GM12878 (cell line): ENCODE data around the gene GABBR2. TPM values are rescaled to one million over a fixed set of nuclear protein-coding genes. Genes with fewer than 3 reads are reported as not detected.

Source experiments
- ATAC-seq: fragments of 200-7000 bp; cut with Tn5 transposase; 3 replicates; pipeline ENCODE4 v1.9.1; 2020; ENCODE audit warnings: mild to moderate bottlenecking, moderate library complexity
- BruUV-seq: library from RNA; stranded (reverse); fragments of 400-500 nt; replicated peaks from 2 replicates; lab custom pipeline; 2021; lab: Mats Ljungman, UMichigan
- CTCF ChIA-PET: fragments of 300-600 bp; sonication (Branson Sonifier 250); formaldehyde crosslinking; extraction: SDS; loops from one replicate; lab custom pipeline; 2021; ENCODE audit warnings: inconsistent platforms; lab: Yijun Ruan, JAX
- POLR2A ChIA-PET: fragments of 350-600 bp; formaldehyde crosslinking; extraction: SDS; loops from one replicate; lab custom pipeline; 2021; ENCODE audit warnings: inconsistent platforms; lab: Charles Lee
- RAD21 ChIA-PET: fragments of 300-600 bp; sonication (Branson Sonifier 250); formaldehyde crosslinking; loops from one replicate; lab custom pipeline; 2023; ENCODE audit warnings: antibody characterized with exemption; ENCODE audit not compliant: unreplicated experiment; lab: Charles Lee
- SMC1A ChIA-PET: fragments of 300-600 bp; sonication (Branson Sonifier 250); formaldehyde crosslinking; loops from one replicate; lab custom pipeline; 2023; ENCODE audit not compliant: unreplicated experiment, uncharacterized antibody; lab: Charles Lee
- DNase-seq: peaks from one replicate; pipeline ENCODE4 v3.0.0-alpha.2; 2011; ENCODE audit warnings: low read depth, low spot score
- FAIRE-seq: peaks from 3 replicates; lab custom pipeline; 2011; peaks lifted over from hg19 to GRCh38; lab: Jason Lieb, UNC
- H2AFZ ChIP-seq: 2 replicates; pipeline ENCODE4 v1.6.0; 2011; ENCODE audit warnings: low read depth, low read length, control low read depth; ENCODE audit not compliant: control insufficient read depth
- H3K27ac ChIP-seq: 2 replicates; pipeline ENCODE4 v1.5.1; 2011; ENCODE audit warnings: control low read depth; ENCODE audit not compliant: control insufficient read depth, insufficient read depth
- H3K27me3 ChIP-seq, 2 experiments: replicated peaks in 1 of 2; 2 replicates each; pipeline versions ENCODE4 v1.6.0 to v1.6.1; 2011; ENCODE audit warnings: low read length in 1 of 2; ENCODE audit not compliant: control insufficient read depth in 2 of 2, insufficient read depth in 2 of 2
- H3K36me3 ChIP-seq, 2 experiments: 2 replicates each; pipeline ENCODE4 v1.5.1; 2011; ENCODE audit warnings: low read length in 1 of 2; ENCODE audit not compliant: control insufficient read depth in 2 of 2, insufficient read depth in 2 of 2
- H3K4me1 ChIP-seq: 2 replicates; pipeline ENCODE4 v1.6.1; 2011; ENCODE audit warnings: mild to moderate bottlenecking, low read length, moderate library complexity, mixed read lengths; ENCODE audit not compliant: control insufficient read depth, insufficient read depth
- H3K4me2 ChIP-seq: 2 replicates; pipeline ENCODE4 v1.6.0; 2011; ENCODE audit warnings: control low read depth; ENCODE audit not compliant: control insufficient read depth, insufficient read depth
- H3K4me3 ChIP-seq: fragments of 200-600 bp; sonication (generic); 2 replicates; pipeline ENCODE4 v1.5.1; 2016
- H3K79me2 ChIP-seq: 2 replicates; pipeline ENCODE4 v1.6.0; 2011; ENCODE audit warnings: low read length; ENCODE audit not compliant: control insufficient read depth, insufficient read depth
- H3K9ac ChIP-seq: 2 replicates; pipeline ENCODE4 v1.8.0; 2011; ENCODE audit warnings: low read length, control low read depth, mixed read lengths; ENCODE audit not compliant: control insufficient read depth, insufficient read depth
- H3K9me3 ChIP-seq: replicated peaks from 3 replicates; pipeline ENCODE4 v1.5.1; 2011; ENCODE audit warnings: mild to moderate bottlenecking, low read length; ENCODE audit not compliant: control insufficient read depth, insufficient read depth
- H4K20me1 ChIP-seq: 2 replicates; pipeline ENCODE4 v1.6.0; 2011; ENCODE audit not compliant: control insufficient read depth, insufficient read depth
- ATF7 ChIP-seq: fragments of 450-650 bp; IDR thresholded peaks from 2 replicates; pipeline ENCODE4 v1.6.1; 2016; ENCODE audit warnings: low read depth, mild to moderate bottlenecking
- CHD2 ChIP-seq: IDR thresholded peaks from 2 replicates; pipeline ENCODE4 v1.6.1; 2011; ENCODE audit warnings: low read depth, low read length, improper control_type of control experiment, borderline replicate concordance
- GATAD2B ChIP-seq: fragments of 450-650 bp; conservative IDR thresholded peaks from 2 replicates; pipeline ENCODE4 v1.6.1; 2017; ENCODE audit warnings: low read depth, mild to moderate bottlenecking, moderate library complexity
- HCFC1 ChIP-seq: fragments of 150-350 bp; IDR thresholded peaks from 2 replicates; pipeline ENCODE4 v1.6.1; 2014; ENCODE audit warnings: low read length
- IRF4 ChIP-seq: IDR thresholded peaks from 2 replicates; pipeline ENCODE4 v1.6.1; 2011; ENCODE audit warnings: low read depth, low read length
- NFYA ChIP-seq: IDR thresholded peaks from 2 replicates; pipeline ENCODE4 v1.6.1; 2011; ENCODE audit warnings: low read depth, mild to moderate bottlenecking, low read length, improper control_type of control experiment, borderline replicate concordance
- TBL1XR1 ChIP-seq: IDR thresholded peaks from 2 replicates; pipeline ENCODE4 v1.6.1; 2012; ENCODE audit warnings: low read depth, low read length, improper control_type of control experiment
- ZBED1 ChIP-seq: IDR thresholded peaks from 2 replicates; pipeline ENCODE4 v1.6.1; 2016; ENCODE audit warnings: borderline replicate concordance
- WGBS: methylation state at CpG from one replicate; pipeline ENCODE4 v1.1.6; 2016; ENCODE audit warnings: low lambda C conversion rate; ENCODE audit not compliant: insufficient replicate concordance, insufficient coverage; ENCODE audit errors: missing lambda C conversion rate; 5-methylcytosine and 5-hydroxymethylcytosine counted together
- in situ Hi-C: fragments of 300-500 bp; cut with MboI; formaldehyde crosslinking; loops from 9 replicates; pipeline ENCODE4 v1.14.3; 2018; ENCODE audit warnings: mixed read lengths
- intact Hi-C: fragments of 100-400 bp; cut with micrococcal nuclease; formaldehyde crosslinking; loops from one replicate; pipeline ENCODE4 v1.14.2; 2022; ENCODE audit not compliant: unreplicated experiment
- polyA plus RNA-seq, 11 experiments: library from polyadenylated mRNA; depleted of rRNA in 4 of 11; unstranded in 6 of 11; stranded (reverse) in 5 of 11; fragments of >200 nt; fragmentation: Nextera tagmentation in 4 of 11; fragmentation: Illumina TruSeq in 1 of 11; extraction: Ambion mirVana in 4 of 11; extraction: Trizol in 1 of 11; gene quantifications; 1 replicate in 1 of 11; 2 replicates in 10 of 11; pipeline versions ENCODE4 v1.2.1 to v1.2.3, GENCODE V29; 2011 to 2016; ENCODE audit warnings: inconsistent platforms in 2 of 11, missing spikeins in 2 of 11, low read depth in 1 of 11
- total RNA-seq, 4 experiments: library from RNA; depleted of rRNA in 3 of 4; stranded (reverse); fragments of >200 nt in 3 of 4; fragmentation: Illumina TruSeq in 1 of 4; extraction: Trizol in 1 of 4; gene quantifications; 2 replicates each; pipeline versions ENCODE4 v1.2.1 to v1.2.3, GENCODE V29; 2013 to 2021
- TF ChIP-seq, protein P1 (sequence below): fragments of 450-650 bp; IDR thresholded peaks from 2 replicates; pipeline ENCODE4 v1.6.1; 2017; ENCODE audit warnings: antibody characterized with exemption, mild to moderate bottlenecking, moderate library complexity
- TF ChIP-seq, protein P2 (sequence below): fragments of 450-650 bp; formaldehyde crosslinking; IDR thresholded peaks from 2 replicates; pipeline ENCODE4 v1.5.0; 2022; ENCODE audit warnings: mild to moderate bottlenecking, missing genetic modification characterization

GABBR2 gene
- total and polyA plus RNA-seq, 10 of the 15 experiments (the other 5 are each of a cell fraction or from before 2014, with no cell fraction given): 0.02 to 2.2 (median 0.06) TPM; not detected in 2

DNA sequence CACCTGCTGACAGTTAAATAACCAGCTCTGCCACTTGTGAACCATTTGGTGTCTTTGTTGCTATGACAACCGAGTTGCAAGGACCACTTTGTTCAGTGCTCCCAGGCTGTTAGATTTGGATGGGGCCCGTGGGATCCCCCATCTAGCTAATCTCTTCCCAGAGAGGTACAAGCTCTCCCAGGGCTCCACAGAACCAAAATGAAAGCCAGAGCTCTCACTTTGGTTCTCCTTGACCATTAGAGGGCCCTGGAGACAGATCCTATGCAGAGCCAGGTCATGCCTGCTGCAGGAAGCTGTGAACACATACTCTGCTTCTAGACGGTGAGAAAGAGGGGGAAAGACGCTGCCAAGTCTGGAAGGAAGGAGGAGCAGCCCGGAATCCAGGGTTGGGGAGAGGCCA is 224.6 kb downstream of the GABBR2 start (continued):
- TF ChIP-seq, protein P1, sequence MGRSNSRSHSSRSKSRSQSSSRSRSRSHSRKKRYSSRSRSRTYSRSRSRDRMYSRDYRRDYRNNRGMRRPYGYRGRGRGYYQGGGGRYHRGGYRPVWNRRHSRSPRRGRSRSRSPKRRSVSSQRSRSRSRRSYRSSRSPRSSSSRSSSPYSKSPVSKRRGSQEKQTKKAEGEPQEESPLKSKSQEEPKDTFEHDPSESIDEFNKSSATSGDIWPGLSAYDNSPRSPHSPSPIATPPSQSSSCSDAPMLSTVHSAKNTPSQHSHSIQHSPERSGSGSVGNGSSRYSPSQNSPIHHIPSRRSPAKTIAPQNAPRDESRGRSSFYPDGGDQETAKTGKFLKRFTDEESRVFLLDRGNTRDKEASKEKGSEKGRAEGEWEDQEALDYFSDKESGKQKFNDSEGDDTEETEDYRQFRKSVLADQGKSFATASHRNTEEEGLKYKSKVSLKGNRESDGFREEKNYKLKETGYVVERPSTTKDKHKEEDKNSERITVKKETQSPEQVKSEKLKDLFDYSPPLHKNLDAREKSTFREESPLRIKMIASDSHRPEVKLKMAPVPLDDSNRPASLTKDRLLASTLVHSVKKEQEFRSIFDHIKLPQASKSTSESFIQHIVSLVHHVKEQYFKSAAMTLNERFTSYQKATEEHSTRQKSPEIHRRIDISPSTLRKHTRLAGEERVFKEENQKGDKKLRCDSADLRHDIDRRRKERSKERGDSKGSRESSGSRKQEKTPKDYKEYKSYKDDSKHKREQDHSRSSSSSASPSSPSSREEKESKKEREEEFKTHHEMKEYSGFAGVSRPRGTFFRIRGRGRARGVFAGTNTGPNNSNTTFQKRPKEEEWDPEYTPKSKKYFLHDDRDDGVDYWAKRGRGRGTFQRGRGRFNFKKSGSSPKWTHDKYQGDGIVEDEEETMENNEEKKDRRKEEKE: no peak
- no peak for TF ChIP-seq ATF7
- TF ChIP-seq HCFC1: no peak
- no peak for TF ChIP-seq GATAD2B
- TF ChIP-seq, all 136 proteins: peak for 0

DNA sequence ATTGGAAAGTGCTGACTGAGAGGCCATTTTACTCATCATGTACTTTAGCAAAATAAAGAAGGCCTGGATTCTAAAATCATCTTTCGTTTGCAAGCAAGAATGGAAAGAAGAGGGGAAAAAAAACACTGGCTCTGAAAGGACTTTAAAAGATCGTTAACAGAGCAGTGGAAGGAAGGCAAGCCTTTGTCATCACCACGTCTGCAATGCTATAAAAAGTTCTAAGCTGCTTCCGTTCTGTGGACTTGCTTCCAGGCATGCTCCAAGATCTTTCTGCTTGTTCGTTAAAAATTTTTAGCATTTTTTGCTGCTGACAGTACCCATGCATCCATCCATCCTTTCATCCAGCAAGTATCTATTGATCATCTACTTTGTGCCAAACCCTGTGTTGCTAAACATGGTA is 226.5 kb downstream of the GABBR2 start:
- DNase-seq: no peak
- Histone ChIP-seq H3K9ac (no peak overlapping the region), H3K4me1 (no peaks in the 10 kb centered on the region), H4K20me1 (no peaks in the 10 kb centered on the region), H3K9me3 (no peaks in the 10 kb centered on the region), H3K79me2 (no peaks in the 10 kb centered on the region), H2AFZ (no peak overlapping the region), H3K27ac (no peak overlapping the region), H3K36me3 (no peaks in the 10 kb centered on the region)
- intact Hi-C loops: no loop called here
- 13% methylated on average over 5 of the region's 5 CpGs for WGBS
- POLR2A ChIA-PET: no interaction called here
- ATAC-seq: no peak
- in situ Hi-C loops: no loop called here
- TF ChIP-seq CHD2 (no peak), GATAD2B (no peak), IRF4 (no peak), TBL1XR1 (no peak), NFYA (no peak), ZBED1 (no peak)
- TF ChIP-seq, protein P2, sequence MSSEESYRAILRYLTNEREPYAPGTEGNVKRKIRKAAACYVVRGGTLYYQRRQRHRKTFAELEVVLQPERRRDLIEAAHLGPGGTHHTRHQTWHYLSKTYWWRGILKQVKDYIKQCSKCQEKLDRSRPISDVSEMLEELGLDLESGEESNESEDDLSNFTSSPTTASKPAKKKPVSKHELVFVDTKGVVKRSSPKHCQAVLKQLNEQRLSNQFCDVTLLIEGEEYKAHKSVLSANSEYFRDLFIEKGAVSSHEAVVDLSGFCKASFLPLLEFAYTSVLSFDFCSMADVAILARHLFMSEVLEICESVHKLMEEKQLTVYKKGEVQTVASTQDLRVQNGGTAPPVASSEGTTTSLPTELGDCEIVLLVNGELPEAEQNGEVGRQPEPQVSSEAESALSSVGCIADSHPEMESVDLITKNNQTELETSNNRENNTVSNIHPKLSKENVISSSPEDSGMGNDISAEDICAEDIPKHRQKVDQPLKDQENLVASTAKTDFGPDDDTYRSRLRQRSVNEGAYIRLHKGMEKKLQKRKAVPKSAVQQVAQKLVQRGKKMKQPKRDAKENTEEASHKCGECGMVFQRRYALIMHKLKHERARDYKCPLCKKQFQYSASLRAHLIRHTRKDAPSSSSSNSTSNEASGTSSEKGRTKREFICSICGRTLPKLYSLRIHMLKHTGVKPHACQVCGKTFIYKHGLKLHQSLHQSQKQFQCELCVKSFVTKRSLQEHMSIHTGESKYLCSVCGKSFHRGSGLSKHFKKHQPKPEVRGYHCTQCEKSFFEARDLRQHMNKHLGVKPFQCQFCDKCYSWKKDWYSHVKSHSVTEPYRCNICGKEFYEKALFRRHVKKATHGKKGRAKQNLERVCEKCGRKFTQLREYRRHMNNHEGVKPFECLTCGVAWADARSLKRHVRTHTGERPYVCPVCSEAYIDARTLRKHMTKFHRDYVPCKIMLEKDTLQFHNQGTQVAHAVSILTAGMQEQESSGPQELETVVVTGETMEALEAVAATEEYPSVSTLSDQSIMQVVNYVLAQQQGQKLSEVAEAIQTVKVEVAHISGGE (CRISPR knock-in tag): no peak
- TF ChIP-seq, all 136 proteins: peak for 0
- SMC1A ChIA-PET: no interaction called here
- H3K4me3 ChIP-seq: no peak overlapping the region
- RAD21 ChIA-PET: no interaction called here
- peaks cover 0 to 1% of the 10 kb centered on the region in 2 experiments; a peak in 1 of 4 replicates for H3K27me3 ChIP-seq
- FAIRE-seq: no peak
- H3K4me2 ChIP-seq: no peak overlapping the region
- CTCF ChIA-PET: no interaction called here
- no TSS peak for BruUV-seq
